ENCODE data around the gene CFAP52.

The CFAP52 gene, protein sequence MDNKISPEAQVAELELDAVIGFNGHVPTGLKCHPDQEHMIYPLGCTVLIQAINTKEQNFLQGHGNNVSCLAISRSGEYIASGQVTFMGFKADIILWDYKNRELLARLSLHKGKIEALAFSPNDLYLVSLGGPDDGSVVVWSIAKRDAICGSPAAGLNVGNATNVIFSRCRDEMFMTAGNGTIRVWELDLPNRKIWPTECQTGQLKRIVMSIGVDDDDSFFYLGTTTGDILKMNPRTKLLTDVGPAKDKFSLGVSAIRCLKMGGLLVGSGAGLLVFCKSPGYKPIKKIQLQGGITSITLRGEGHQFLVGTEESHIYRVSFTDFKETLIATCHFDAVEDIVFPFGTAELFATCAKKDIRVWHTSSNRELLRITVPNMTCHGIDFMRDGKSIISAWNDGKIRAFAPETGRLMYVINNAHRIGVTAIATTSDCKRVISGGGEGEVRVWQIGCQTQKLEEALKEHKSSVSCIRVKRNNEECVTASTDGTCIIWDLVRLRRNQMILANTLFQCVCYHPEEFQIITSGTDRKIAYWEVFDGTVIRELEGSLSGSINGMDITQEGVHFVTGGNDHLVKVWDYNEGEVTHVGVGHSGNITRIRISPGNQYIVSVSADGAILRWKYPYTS

DNA sequence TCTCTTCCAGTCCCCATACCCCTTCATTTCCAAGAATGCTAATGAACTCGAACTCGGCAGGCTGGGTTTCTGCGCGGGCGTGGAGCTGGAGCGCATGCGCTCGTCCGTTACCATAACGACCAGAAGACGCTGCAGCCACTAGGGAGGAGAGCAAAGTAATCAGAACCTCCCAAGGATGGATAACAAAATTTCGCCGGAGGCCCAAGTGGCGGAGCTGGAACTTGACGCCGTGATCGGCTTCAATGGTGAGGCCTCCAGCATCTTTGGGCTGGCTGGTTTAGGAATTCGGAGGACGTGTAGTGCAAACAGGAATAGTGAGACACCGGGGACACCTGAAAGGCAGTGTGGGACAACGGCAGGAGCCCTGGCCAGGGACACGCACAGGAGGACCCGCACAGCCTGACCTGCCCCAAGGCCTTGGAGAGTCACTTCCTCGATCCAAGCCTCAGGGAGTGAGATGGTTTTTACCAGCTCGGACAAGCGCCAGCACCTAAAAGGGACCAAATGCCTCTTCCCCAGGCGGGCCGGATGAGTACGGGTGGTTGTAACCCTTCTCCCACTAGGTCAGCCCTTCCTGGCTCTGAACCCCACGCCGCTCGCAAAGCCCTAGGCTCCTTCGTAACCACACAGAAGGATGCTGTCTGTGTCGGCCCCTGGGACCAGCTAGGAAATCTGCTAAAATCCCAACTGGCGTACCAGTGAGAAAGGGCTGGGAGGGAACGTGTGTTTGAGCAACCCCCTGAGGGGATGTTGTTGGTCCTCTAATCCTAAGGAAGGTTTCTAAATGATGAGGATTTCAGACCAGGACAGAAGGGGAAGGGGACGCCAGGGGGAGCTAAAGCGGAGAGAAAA lies at the start of gene CFAP52:
CFAP52 (plus strand) TSS at position 122 of the 852 bp plus-strand sequence; CDS start at position 176, 54 bp downstream.
- DNase-seq (ENCODE audit: extremely low read depth, low read depth) = peak; percentile 49
- TF ChIP-seq, protein P1, sequence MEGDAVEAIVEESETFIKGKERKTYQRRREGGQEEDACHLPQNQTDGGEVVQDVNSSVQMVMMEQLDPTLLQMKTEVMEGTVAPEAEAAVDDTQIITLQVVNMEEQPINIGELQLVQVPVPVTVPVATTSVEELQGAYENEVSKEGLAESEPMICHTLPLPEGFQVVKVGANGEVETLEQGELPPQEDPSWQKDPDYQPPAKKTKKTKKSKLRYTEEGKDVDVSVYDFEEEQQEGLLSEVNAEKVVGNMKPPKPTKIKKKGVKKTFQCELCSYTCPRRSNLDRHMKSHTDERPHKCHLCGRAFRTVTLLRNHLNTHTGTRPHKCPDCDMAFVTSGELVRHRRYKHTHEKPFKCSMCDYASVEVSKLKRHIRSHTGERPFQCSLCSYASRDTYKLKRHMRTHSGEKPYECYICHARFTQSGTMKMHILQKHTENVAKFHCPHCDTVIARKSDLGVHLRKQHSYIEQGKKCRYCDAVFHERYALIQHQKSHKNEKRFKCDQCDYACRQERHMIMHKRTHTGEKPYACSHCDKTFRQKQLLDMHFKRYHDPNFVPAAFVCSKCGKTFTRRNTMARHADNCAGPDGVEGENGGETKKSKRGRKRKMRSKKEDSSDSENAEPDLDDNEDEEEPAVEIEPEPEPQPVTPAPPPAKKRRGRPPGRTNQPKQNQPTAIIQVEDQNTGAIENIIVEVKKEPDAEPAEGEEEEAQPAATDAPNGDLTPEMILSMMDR (IDR thresholded peaks at IDR 0.05; ENCODE audit: low read depth, low read length) = peak; percentile 79

DNA sequence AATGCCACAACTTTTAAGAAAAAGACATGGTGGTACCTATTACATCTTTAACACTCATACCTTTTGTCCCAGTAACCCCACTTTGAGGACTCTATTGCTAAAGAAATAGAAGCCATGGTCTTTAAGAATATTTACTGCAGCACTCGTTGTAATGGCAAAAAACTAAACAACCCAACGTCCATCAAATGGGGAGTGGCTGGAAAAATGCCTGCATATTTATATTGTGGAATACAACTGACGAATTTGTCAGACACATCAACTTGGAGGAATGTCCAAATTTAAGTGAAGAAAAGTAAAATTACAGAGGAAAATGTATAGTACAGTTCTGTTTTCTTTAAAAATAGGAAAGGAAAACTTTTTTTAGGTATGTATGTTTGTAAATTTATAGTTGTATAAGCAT lies 48.7 kb upstream of the CFAP52 start:
- no peak for DNase-seq (ENCODE audit: extremely low read depth, low read depth)
- TF ChIP-seq, protein P1 (IDR thresholded peaks at IDR 0.05; ENCODE audit: low read depth, low read length) = no peak

DNA sequence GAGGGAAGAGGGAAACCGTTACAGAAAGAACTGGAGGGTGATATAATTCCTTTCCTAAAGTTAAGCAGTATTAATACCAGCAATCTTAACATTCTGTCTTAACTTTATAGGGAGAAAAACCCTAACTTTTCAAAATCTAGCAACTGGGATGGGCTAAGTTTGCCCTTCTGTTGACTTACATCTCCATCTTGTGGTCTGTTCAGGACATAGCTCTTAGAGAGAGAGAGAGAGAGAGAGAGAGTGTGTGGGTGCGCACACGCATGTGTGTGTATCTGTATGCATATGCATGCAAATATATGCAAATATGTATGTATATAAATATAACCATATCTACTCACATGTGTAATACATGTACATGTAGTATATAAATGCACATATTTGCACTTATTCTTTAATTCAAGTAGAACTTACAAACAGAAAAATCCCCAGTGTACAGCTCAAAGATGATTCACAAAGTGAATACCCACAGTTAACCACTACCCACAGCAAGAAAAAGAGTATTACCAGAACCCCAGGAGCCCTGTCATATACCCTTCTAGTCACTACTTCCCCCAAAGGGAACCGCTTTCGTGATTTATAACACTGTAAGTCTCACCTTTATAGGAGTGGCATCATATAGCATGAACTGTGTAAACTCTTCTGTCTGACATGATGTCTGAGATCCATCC lies 47.3 kb upstream of the CFAP52 start:
- DNase-seq (ENCODE audit: extremely low read depth, low read depth) = no peak
- TF ChIP-seq, protein P1 (IDR thresholded peaks at IDR 0.05; ENCODE audit: low read depth, low read length) = peak; percentile 60

DNA sequence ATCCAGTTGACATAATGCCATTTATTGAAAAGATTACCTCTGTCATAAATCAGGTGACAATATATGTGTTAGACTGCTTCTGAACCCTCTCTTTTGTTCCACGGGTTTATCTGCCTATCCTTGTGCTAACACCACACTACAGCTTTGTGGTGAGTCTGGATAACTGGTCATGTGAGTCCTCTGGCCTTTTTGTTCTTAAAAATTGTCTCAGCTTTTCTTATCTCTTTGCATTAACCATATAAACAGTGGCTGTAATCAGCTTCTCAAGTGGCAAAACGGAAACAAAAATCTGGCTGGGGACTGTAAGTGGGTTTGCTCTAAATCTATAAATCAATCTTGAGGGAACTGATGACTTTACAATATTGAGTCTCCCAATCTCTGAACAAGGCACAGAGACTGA lies 45.4 kb upstream of the CFAP52 start:
- TF ChIP-seq, protein P1 (IDR thresholded peaks at IDR 0.05; ENCODE audit: low read depth, low read length) = no peak
- no peak for DNase-seq (ENCODE audit: extremely low read depth, low read depth)

DNA sequence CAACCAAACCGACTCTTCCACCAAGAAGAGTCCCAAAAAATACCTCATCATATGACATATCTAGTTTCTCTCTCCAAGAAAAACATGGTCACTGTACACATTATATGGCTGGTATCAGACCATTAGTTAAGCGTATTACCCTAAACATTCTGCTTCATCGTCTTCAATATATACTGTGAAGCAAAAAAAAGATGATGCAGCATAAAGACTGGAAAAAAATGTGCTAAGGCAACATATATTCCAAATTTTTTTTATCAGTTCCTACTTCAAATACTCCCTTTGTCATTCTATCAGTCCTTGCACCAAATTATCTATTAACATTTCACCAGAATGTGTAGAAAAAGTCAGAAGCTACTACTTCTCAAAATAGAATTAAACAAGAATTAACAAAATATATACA lies 43.7 kb upstream of the CFAP52 start:
- TF ChIP-seq, protein P1 (IDR thresholded peaks at IDR 0.05; ENCODE audit: low read depth, low read length) = no peak

DNA sequence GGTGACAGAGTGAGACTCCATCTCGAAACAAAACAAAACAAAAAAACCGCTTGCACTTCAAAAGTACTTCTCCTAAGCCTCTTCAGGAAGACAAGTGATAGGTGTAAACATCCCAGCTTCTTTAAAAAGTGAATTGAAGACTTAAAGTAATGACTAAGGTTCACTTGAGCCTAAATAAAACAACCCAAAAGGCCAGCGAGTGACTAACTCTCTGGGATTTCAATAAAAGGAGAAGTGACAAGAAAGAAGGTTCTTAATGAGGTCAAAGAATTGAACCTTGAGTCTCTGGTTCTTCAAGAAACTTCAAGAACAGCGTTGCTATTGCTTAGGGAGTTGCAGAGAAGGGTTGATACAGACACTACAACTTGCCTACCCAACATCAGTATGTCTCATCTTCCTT lies 43.0 kb upstream of the CFAP52 start:
- DNase-seq (ENCODE audit: extremely low read depth, low read depth) = no peak
- TF ChIP-seq, protein P1 (IDR thresholded peaks at IDR 0.05; ENCODE audit: low read depth, low read length) = no peak

More for the DNA sequence above, 43.7 kb upstream of the CFAP52 start:
- DNase-seq (ENCODE audit: extremely low read depth, low read depth) = no peak
